Measurements from ENCODE around the gene RFXAP. TPM values are rescaled to one million over a fixed set of nuclear protein-coding genes. Genes with fewer than 3 reads are reported as not detected.

RFXAP gene
- total and polyA plus RNA-seq, 2 of the 4 experiments (the other 2 are of a cell fraction): 0.54 to 2.7 TPM

GRCh38 chr13:36865265-36865664 lies 46.2 kb downstream of the RFXAP start:
- no peak for TF ChIP-seq ELK1 (IDR thresholded peaks at IDR 0.05; ENCODE audit: borderline replicate concordance, low read depth, low read length)
- TF ChIP-seq MXI1 (IDR thresholded peaks at IDR 0.05; ENCODE audit: borderline replicate concordance, low read depth, low read length): no peak
- no peak for TF ChIP-seq NFE2L2 (IDR thresholded peaks at IDR 0.05; ENCODE audit: low read depth, low read length)
- no peak for TF ChIP-seq POLR2A (IDR thresholded peaks at IDR 0.05; ENCODE audit: low read depth, low read length)
- TF ChIP-seq BHLHE40 (IDR thresholded peaks at IDR 0.05; ENCODE audit: low read depth, low read length): no peak
- no peak for TF ChIP-seq RCOR1 (IDR thresholded peaks at IDR 0.05; ENCODE audit: insufficient replicate concordance, low read length)
- Histone ChIP-seq H3K4ac (ENCODE audit: low read depth, low read length) (no peak overlapping the region), H4K20me1 (ENCODE audit: insufficient read depth, low read length) (no peaks in the 10 kb centered on the region), H3K18ac (ENCODE audit: low read depth, low read length) (no peak overlapping the region), H2BK5ac (ENCODE audit: low read depth, low read length, poor library complexity, severe bottlenecking) (no peak overlapping the region), H4K91ac (ENCODE audit: insufficient read depth, low read depth, low read length) (no peak overlapping the region), H3K56ac (ENCODE audit: extremely low read depth, insufficient read depth, low read length) (no peak overlapping the region), H3K27ac (ENCODE audit: insufficient read depth, low read length) (no peak overlapping the region), H3K36me3 (ENCODE audit: control insufficient read depth, insufficient read depth, low read length) (peaks cover 22% of the 10 kb centered on the region), H2AK9ac (replicated peaks; ENCODE audit: low read depth, low read length, poor library complexity) (no peak overlapping the region), H3K23ac (ENCODE audit: low read depth, low read length) (no peak overlapping the region), H4K8ac (ENCODE audit: low read depth in 2 of 2, low read length in 2 of 2) (no peak overlapping the region), H3K4me3 (ENCODE audit: insufficient read depth, low read depth, low read length) (no peak overlapping the region), H3K27me3 (ENCODE audit: control insufficient read depth, insufficient read depth, low read length) (no peaks in the 10 kb centered on the region), H3K9me3 (ENCODE audit: control insufficient read depth, insufficient read depth, low read length) (no peaks in the 10 kb centered on the region), H3K4me1 (ENCODE audit: control insufficient read depth, insufficient read depth, low read length) (no peaks in the 10 kb centered on the region; the same call in 1 of the 2 replicates), H2AK5ac (ENCODE audit: low read depth, low read length) (no peak overlapping the region), H2BK20ac (ENCODE audit: low read depth, low read length) (no peak overlapping the region), H4K5ac (ENCODE audit: low read depth, low read length) (no peak overlapping the region), H2BK15ac (ENCODE audit: low read depth, low read length) (no peak overlapping the region), H3K9me1 (ENCODE audit: insufficient read depth, low read length) (peaks cover 6% of the 10 kb centered on the region; the same call in 1 of the 2 replicates), H3K79me1 (ENCODE audit: low read depth in 1 of 2, low read length in 2 of 2) (peaks cover 0 to 5% of the 10 kb centered on the region in 2 experiments; a peak in 2 of 4 replicates), H2AFZ (replicated peaks; ENCODE audit: low read length, poor library complexity) (no peak overlapping the region), H3K9ac (ENCODE audit: low read depth, low read length) (no peak overlapping the region), H3K4me2 (ENCODE audit: low read depth, low read length) (no peak overlapping the region), H2BK120ac (ENCODE audit: low read depth, low read length) (no peak overlapping the region), H3K14ac (replicated peaks; ENCODE audit: low read depth, low read length) (no peak overlapping the region)
- in situ Hi-C loops (cut with MboI; ENCODE audit: low sequenced_read_pairs) (no loop called here), intact Hi-C loops (cut with micrococcal nuclease) (no loop called here), dilution Hi-C loops (cut with HindIII; ENCODE audit: low sequenced_read_pairs, unreplicated experiment) (loop anchor here (25.0 kb wide), 1 partner anchor 122 kb away; the partner anchor contains the start of gene ALG5)
- ChIA-PET CTCF (no interaction called here), POLR2A (ENCODE audit: unreplicated experiment) (no interaction called here)
- no peak for ATAC-seq (ENCODE audit: low read depth)
- no peak for DNase-seq
- BruUV-seq (replicated peaks): no TSS peak
- no CpG with 5 or more reads among the region's 5 CpGs for WGBS, 2 experiments (ENCODE audit: extremely low coverage in 2 of 2, insufficient read length in 1 of 2)

Data from IMR-90 (cell line).